Measurements from ENCODE around the gene RNF32. TPM values are rescaled to one million over a fixed set of nuclear protein-coding genes. Genes with fewer than 3 reads are reported as not detected.

The RNF32 gene
- total RNA-seq, 1 donor from 2014 or later = 1.6 TPM

GRCh38 chr7:156651474-156651873, 10.9 kb downstream of the RNF32 start:
- Mint-ChIP-seq H3K27ac (no peak overlapping the region), H3K27me3 (no peaks in the 10 kb centered on the region), H3K4me1 (ENCODE audit: low read depth) (peaks cover 10% of the 10 kb centered on the region), H3K4me3 (ENCODE audit: low read depth) (no peak overlapping the region), H3K36me3 (ENCODE audit: insufficient read depth) (peaks cover 16% of the 10 kb centered on the region), H3K9me3 (ENCODE audit: low read depth) (peaks cover 28% of the 10 kb centered on the region)
- no peak for TF ChIP-seq CTCF (IDR thresholded peaks at IDR 0.05; ENCODE audit: unreplicated experiment)
- DNase-seq (ENCODE audit: low spot score, unreplicated experiment) = no peak

DNA sequence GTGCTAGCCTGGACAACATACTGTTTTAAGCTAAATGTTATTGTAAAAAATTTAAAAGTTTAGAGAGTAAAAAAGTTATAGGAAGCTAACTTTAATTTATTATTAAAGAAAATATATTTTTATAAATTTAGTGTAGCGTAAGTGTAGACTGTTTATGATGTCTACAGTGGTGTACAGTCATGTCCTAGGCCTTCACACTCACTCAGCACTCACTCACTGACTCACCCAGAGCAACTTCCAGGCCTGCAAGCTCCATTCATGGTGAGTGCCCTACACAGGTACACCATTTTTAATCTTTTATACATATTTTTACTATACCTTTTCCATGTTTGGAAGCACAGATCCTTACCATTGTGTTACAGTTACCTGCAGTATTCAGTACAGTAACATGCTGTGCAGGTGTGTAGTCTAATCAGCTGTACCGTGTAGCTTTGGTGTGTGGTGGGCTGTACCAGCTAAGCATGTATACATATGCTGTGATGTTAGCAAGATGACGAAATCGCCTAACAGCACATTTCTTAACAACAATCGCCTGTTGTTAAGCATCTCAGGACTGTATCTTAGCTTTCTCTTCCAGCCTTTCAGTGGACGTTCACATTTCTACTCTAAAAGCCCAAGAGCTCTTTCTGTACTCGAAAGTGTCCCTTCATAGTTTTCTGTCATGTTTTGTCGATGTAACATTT, 12.5 kb downstream of the RNF32 start:
- DNase-seq (ENCODE audit: low spot score, unreplicated experiment) = no peak
- H3K27ac Mint-ChIP-seq = no peak overlapping the region
- H3K27me3 Mint-ChIP-seq = no peaks in the 10 kb centered on the region
- peaks cover 18% of the 10 kb centered on the region for H3K36me3 Mint-ChIP-seq (ENCODE audit: insufficient read depth)
- peaks cover 22% of the 10 kb centered on the region for H3K4me1 Mint-ChIP-seq (ENCODE audit: low read depth)
- H3K9me3 Mint-ChIP-seq (ENCODE audit: low read depth) = peaks cover 25% of the 10 kb centered on the region
- no peak overlapping the region for H3K4me3 Mint-ChIP-seq (ENCODE audit: low read depth)
- no peak for TF ChIP-seq CTCF (IDR thresholded peaks at IDR 0.05; ENCODE audit: unreplicated experiment)

GRCh38 chr7:156654511-156655234, 14.1 kb downstream of the RNF32 start:
- Mint-ChIP-seq H3K27me3 (no peaks in the 10 kb centered on the region), H3K27ac (no peak overlapping the region)

GRCh38 chr7:156655251-156655650, 14.7 kb downstream of the RNF32 start:
- Mint-ChIP-seq H3K27me3 (peaks cover 3% of the 10 kb centered on the region), H3K4me1 (ENCODE audit: low read depth) (peaks cover 29% of the 10 kb centered on the region), H3K4me3 (ENCODE audit: low read depth) (no peak overlapping the region), H3K9me3 (ENCODE audit: low read depth) (peaks cover 23% of the 10 kb centered on the region), H3K27ac (no peak overlapping the region), H3K36me3 (ENCODE audit: insufficient read depth) (peaks cover 21% of the 10 kb centered on the region)
- no peak for TF ChIP-seq CTCF (IDR thresholded peaks at IDR 0.05; ENCODE audit: unreplicated experiment)
- no peak for DNase-seq (ENCODE audit: low spot score, unreplicated experiment)

More at GRCh38 chr7:156654511-156655234, 14.1 kb downstream of the RNF32 start:
- no peak for TF ChIP-seq CTCF (IDR thresholded peaks at IDR 0.05; ENCODE audit: unreplicated experiment)
- no peak overlapping the region for H3K4me3 Mint-ChIP-seq (ENCODE audit: low read depth)
- peaks cover 20% of the 10 kb centered on the region for H3K9me3 Mint-ChIP-seq (ENCODE audit: low read depth)
- H3K4me1 Mint-ChIP-seq (ENCODE audit: low read depth) = peaks cover 28% of the 10 kb centered on the region
- no peak for DNase-seq (ENCODE audit: low spot score, unreplicated experiment)
- H3K36me3 Mint-ChIP-seq (ENCODE audit: insufficient read depth) = peaks cover 18% of the 10 kb centered on the region

DNA sequence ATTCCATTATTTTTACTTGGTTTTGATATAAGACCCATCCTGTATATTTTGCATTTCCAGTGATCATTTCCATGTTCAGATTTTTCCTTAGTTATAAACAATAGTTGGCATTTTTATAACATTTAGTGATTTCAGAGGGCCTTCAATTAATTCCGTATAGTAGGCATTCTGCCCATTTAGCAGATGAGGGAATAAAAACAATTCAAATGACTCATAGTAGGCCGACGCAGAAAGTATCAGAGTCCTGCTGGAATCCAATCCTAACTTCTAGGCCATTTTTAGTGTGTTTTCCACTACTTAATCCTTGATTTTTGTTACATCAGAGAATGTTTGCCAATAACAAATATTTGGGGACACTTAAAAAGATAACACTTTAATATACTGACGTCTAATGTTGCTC, 15.4 kb downstream of the RNF32 start:
- H3K4me1 Mint-ChIP-seq (ENCODE audit: low read depth) = peaks cover 30% of the 10 kb centered on the region
- no peak for DNase-seq (ENCODE audit: low spot score, unreplicated experiment)
- H3K4me3 Mint-ChIP-seq (ENCODE audit: low read depth) = no peak overlapping the region
- peaks cover 3% of the 10 kb centered on the region for H3K27me3 Mint-ChIP-seq
- no peak overlapping the region for H3K27ac Mint-ChIP-seq
- no peak for TF ChIP-seq CTCF (IDR thresholded peaks at IDR 0.05; ENCODE audit: unreplicated experiment)
- peaks cover 19% of the 10 kb centered on the region for H3K36me3 Mint-ChIP-seq (ENCODE audit: insufficient read depth)
- H3K9me3 Mint-ChIP-seq (ENCODE audit: low read depth) = peaks cover 19% of the 10 kb centered on the region
